Calu3 (cell line): Measurements from ENCODE around the gene LLGL2. TPM values are rescaled to one million over a fixed set of nuclear protein-coding genes. Genes with fewer than 3 reads are reported as not detected.

Experiments used
- BruUV-seq: library from RNA; stranded (reverse); fragments of 400-500 nt; replicated peaks from 2 replicates; lab custom pipeline; 2021; lab: Mats Ljungman, UMichigan
- CTCF ChIA-PET: fragments of 300-600 bp; sonication (Branson Sonifier 250); formaldehyde crosslinking; loops from one replicate; lab custom pipeline; 2022; ENCODE audit warnings: antibody characterized with exemption; lab: Charles Lee
- DNase-seq: peaks from one replicate; pipeline ENCODE4 v3.0.0; 2022
- H3K27ac Mint-ChIP-seq: one replicate; pipeline ENCODE4 v1.8.0; 2022; ENCODE audit warnings: mixed read lengths; ENCODE audit not compliant: unreplicated experiment
- H3K27me3 Mint-ChIP-seq: one replicate; pipeline ENCODE4 v1.8.0; 2022; ENCODE audit warnings: mixed read lengths; ENCODE audit not compliant: unreplicated experiment
- H3K36me3 Mint-ChIP-seq: one replicate; pipeline ENCODE4 v1.8.0; 2022; ENCODE audit warnings: mild to moderate bottlenecking, moderate library complexity, mixed read lengths; ENCODE audit not compliant: insufficient read depth, unreplicated experiment
- H3K4me1 Mint-ChIP-seq: one replicate; pipeline ENCODE4 v1.8.0; 2022; ENCODE audit warnings: mild to moderate bottlenecking, low read depth, mixed read lengths; ENCODE audit not compliant: unreplicated experiment
- H3K4me3 Mint-ChIP-seq: one replicate; pipeline ENCODE4 v1.8.0; 2022; ENCODE audit warnings: mild to moderate bottlenecking, low read depth, moderate library complexity, mixed read lengths; ENCODE audit not compliant: unreplicated experiment
- H3K9me3 Mint-ChIP-seq: one replicate; pipeline ENCODE4 v1.8.0; 2022; ENCODE audit warnings: low read depth, mixed read lengths; ENCODE audit not compliant: unreplicated experiment
- CTCF ChIP-seq: fragments of 200-600 bp; IDR thresholded peaks from one replicate; pipeline ENCODE4 v1.8.0; 2022; ENCODE audit warnings: antibody characterized with exemption; ENCODE audit not compliant: unreplicated experiment
- intact Hi-C: fragments of 100-400 bp; cut with micrococcal nuclease; formaldehyde crosslinking; loops from one replicate; pipeline ENCODE4 v1.10.0; 2022; ENCODE audit not compliant: unreplicated experiment
- total RNA-seq: library from RNA; stranded (reverse); gene quantifications from 2 replicates; pipeline ENCODE4 v1.2.3, GENCODE V29; 2022

LLGL2 gene
- total RNA-seq, 1 experiment from 2014 or later: 208 TPM

- no TSS peak for BruUV-seq
Observed at GRCh38 chr17:75566834-75567233, 41.3 kb downstream of the LLGL2 start.

GRCh38 chr17:75568412-75569255 is 43.1 kb downstream of the LLGL2 start:
- no peak for DNase-seq
- no peak for TF ChIP-seq CTCF
- no peaks in the 10 kb centered on the region for H3K4me1 Mint-ChIP-seq
- H3K4me3 Mint-ChIP-seq: no peak overlapping the region
- BruUV-seq: no TSS peak
- intact Hi-C loops: no loop called here
- H3K27me3 Mint-ChIP-seq: no peaks in the 10 kb centered on the region
- CTCF ChIA-PET: interaction anchor here (0.7 kb wide), 2 partner anchors 138 to 324 kb away, joined by 3 to 5 read pairs; no protein-coding TSS in a partner anchor
- H3K27ac Mint-ChIP-seq: no peak overlapping the region
- peaks cover 78% of the 10 kb centered on the region for H3K36me3 Mint-ChIP-seq
- no peaks in the 10 kb centered on the region for H3K9me3 Mint-ChIP-seq

More at GRCh38 chr17:75566834-75567233, 41.3 kb downstream of the LLGL2 start:
- Mint-ChIP-seq H3K9me3 (no peaks in the 10 kb centered on the region), H3K27me3 (no peaks in the 10 kb centered on the region), H3K27ac (no peak overlapping the region), H3K36me3 (peaks cover 70% of the 10 kb centered on the region), H3K4me3 (no peak overlapping the region), H3K4me1 (no peaks in the 10 kb centered on the region)
- CTCF ChIA-PET: no interaction called here
- no peak for DNase-seq
- intact Hi-C loops: no loop called here
- no peak for TF ChIP-seq CTCF

- H3K4me3 Mint-ChIP-seq: no peak overlapping the region
- DNase-seq: no peak
- BruUV-seq: no TSS peak
- TF ChIP-seq CTCF: no peak
- CTCF ChIA-PET: interaction anchor here (0.6 kb wide), 1 partner anchor 231 kb away, joined by 5 read pairs; no protein-coding TSS in a partner anchor
- H3K27me3 Mint-ChIP-seq: no peaks in the 10 kb centered on the region
- H3K27ac Mint-ChIP-seq: no peak overlapping the region
- peaks cover 65% of the 10 kb centered on the region for H3K36me3 Mint-ChIP-seq
- no peaks in the 10 kb centered on the region for H3K9me3 Mint-ChIP-seq
- intact Hi-C loops: no loop called here
- H3K4me1 Mint-ChIP-seq: no peaks in the 10 kb centered on the region
Observed at GRCh38 chr17:75570034-75570676, 44.7 kb downstream of the LLGL2 start.

GRCh38 chr17:75570772-75571171 is 45.3 kb downstream of the LLGL2 start:
- CTCF ChIA-PET: interaction anchor here (0.6 kb wide), 2 partner anchors 17 to 231 kb away, joined by 5 read pairs; no protein-coding TSS in a partner anchor
- no peak for TF ChIP-seq CTCF
- H3K9me3 Mint-ChIP-seq: no peaks in the 10 kb centered on the region
- H3K27me3 Mint-ChIP-seq: no peaks in the 10 kb centered on the region
- no peak overlapping the region for H3K27ac Mint-ChIP-seq
- H3K4me1 Mint-ChIP-seq: no peaks in the 10 kb centered on the region
- H3K4me3 Mint-ChIP-seq: no peak overlapping the region
- no peak for DNase-seq
- intact Hi-C loops: no loop called here
- peaks cover 62% of the 10 kb centered on the region for H3K36me3 Mint-ChIP-seq
- no TSS peak for BruUV-seq
